CD4-positive, alpha-beta T cell treated with Interleukin-12 subunit alpha and Interleukin-12 subunit beta, for 1 hour (primary cell): ENCODE measurements around the gene CCL20.
A peak's percentile ranks its signal among the peaks of the same experiment; 100 is the strongest.

ENCODE experiments used
- DNase-seq: peaks from one replicate; pipeline ENCODE4 v3.0.0-alpha.2; 2020

Gene CCL20

GRCh38 chr2:227834916-227835650 lies 21.4 kb downstream of the CCL20 start:
- no peak for DNase-seq

DNA sequence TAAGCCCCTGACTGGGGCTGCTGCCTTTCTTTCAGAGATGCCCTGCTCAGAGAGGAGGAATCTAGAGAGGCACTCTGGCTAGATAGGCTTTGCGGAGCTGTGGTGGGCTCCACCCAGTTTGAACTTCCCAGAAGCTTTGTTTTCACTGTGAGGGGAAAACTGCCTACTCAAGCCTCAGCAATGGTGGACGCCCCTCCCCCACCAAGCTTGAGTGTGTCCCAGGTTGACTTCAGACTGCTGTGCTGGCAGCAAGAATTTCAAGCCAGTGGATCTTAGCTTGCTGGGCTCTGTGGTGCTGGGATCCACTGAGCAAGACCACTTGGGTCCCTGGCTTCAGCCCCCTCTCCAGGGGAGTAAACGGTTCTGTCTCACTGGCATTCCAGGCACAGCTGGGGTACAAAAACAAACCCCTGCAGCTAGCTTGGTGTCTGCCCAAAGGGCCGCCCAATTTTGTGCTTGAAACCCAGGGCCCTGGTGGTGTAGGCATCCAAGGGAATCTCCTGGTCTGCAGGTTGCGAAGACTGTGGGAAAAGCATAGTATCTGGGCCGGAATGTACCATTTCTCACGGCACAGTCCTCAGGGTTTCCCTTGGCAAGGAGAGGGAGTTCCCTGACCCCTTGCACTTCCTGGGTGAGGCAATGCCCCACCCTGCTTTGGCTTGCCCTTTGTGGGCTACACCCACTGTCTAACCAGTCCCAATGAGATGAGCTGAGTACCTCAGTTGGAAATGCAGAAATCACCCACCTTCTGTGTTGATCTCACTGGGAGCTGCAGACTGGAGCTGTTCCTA lies 25.9 kb downstream of the CCL20 start:
- peak; percentile 17 for DNase-seq

DNA sequence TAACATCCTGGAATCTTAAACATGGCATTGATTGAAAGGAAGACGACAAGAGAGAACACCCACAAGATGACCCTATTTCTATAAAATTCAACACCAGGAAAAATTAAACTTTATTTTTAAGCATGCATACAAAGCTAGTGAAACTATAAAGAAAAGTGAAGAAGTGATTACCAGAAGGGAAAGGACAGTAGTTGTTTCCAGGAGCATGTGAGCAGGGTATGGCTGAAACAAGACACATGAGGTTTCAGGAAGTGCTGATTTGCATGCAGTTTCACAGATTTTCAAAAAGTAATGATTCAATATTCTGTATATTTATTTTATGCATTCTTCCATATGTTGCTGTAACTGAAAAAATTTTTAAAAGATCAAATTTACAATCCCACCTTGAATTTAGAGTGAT lies 33.2 kb downstream of the CCL20 start:
- no peak for DNase-seq

- DNase-seq = no peak
Measured at GRCh38 chr2:227848146-227848545, 34.5 kb downstream of the CCL20 start.

GRCh38 chr2:227848586-227848985 lies 34.9 kb downstream of the CCL20 start:
- peak; percentile 60 for DNase-seq

DNA sequence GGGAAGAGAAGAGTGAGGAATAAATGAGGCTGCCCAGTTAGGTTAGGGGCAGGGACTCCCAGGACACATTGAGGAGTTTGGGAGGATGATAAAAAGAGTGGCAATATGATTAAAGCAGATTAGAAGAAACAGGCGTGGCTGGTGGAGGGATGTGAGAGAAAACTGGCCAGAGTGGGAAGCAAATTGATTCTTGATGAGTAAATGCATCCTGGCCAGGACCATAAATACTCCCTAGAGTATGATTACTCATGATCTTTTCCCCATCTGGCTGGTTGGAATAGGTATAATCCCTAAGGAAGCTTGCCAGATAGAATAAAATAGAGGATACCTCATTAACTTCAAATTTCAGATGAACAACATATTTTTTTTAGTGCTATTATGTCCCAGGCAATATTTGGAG lies 36.3 kb downstream of the CCL20 start:
- no peak for DNase-seq

DNA sequence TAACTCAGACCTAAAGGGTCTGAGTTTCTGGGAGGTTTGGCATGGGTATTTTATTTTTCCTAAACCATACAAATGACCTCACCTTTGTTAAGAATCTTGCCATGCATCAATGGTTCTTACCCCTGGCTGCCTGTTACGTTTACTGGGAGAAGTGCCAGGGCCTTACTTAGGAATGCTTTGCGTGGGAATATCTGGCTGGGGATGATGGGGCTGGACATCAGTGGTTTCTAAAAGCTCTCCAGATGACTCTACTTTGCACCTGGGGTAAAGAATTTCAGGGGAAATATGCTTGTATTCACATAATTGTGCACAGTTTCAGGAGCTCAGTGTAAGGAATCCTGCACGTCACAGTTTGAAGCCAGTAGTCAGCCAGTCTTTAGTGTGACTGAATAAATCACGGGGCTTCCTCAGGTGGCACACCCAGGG lies 39.6 kb downstream of the CCL20 start:
- no peak for DNase-seq

DNA sequence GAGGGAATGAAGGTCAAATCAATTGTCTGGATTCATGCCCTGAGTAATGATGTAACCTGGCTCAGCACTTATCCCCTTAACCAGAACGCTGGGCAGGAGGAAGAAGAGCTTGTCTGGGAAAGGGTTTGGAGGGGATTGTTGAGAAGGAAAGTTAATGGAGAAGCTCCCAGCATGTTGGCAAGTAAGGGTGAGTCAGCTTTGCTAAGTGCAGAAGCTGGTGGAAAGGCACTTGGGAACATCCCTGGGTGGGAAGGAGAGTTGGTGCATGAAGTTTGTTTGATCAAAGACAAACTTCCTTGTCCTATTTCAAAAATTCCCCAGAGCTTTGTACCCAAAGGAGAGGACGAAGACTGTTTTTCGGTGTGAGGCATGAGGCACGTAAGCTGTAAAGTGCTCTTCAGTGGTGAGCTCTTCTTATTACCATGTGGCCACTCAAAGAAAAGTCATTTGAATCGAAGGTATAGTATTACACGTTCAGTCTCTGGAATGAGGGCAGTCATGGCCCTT lies 40.2 kb downstream of the CCL20 start:
- DNase-seq = no peak

DNA sequence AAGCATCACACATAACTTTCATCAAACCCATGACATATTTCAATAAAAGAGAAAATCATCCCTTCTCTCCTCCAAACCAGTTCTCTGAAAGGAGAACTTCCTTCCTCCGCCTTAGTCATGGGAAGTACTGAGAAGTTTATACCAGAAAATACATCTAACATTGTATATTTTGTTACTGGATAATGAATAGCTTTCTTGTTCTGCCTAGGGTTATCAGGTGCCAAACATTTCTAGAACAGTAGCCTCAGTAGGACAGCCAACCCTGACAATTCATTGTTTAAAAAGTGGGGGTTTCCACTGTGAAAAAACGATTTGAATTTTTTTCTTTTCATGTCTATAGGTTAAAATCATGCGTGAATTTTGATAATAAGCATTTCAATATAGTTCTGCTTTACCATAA lies 41.8 kb downstream of the CCL20 start:
- no peak for DNase-seq

DNA sequence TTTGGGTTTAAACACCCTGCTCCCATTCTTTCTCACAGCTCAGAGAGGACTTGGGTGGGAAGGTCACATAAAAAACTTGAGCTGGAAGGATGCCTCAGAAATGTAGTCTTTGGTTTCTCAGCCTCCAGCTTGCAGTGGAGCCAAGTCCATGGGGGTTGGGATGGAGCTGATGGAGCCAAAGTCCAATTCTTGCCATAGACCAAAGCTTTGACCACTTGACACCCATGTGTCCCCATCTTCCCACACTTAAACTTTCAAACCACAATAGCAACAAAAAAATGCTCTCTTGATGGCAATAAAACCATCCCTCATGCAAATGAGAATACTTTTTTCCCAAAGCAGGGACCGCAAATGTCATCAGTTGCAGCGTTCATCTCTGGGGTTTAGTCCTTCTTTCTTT lies 43.1 kb downstream of the CCL20 start:
- DNase-seq = no peak

DNA sequence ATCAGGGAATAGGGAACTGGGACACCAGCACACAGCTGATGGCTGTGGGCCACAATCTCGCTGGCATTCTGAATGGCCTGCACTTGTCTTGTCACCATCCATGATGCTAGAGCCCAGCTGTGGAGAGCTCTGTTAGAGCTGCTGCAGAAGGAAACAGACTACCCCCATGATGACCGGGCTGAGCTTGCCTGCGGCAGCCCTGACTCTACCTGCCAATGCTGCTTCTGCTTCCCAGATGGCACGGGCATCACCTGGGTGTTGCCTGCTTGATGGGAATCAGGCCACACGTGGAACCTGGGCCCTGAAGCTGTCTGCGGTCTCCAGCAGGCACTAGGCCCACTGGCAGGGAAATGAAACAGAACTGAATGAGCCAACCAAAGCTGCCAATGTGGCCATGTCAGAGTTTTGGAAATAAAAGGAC lies 46.6 kb downstream of the CCL20 start:
- DNase-seq = no peak

GRCh38 chr2:227861011-227861410 lies 47.4 kb downstream of the CCL20 start:
- DNase-seq = no peak

- DNase-seq = peak; percentile 58
Measured at GRCh38 chr2:227862227-227862740, 48.6 kb downstream of the CCL20 start.

DNA sequence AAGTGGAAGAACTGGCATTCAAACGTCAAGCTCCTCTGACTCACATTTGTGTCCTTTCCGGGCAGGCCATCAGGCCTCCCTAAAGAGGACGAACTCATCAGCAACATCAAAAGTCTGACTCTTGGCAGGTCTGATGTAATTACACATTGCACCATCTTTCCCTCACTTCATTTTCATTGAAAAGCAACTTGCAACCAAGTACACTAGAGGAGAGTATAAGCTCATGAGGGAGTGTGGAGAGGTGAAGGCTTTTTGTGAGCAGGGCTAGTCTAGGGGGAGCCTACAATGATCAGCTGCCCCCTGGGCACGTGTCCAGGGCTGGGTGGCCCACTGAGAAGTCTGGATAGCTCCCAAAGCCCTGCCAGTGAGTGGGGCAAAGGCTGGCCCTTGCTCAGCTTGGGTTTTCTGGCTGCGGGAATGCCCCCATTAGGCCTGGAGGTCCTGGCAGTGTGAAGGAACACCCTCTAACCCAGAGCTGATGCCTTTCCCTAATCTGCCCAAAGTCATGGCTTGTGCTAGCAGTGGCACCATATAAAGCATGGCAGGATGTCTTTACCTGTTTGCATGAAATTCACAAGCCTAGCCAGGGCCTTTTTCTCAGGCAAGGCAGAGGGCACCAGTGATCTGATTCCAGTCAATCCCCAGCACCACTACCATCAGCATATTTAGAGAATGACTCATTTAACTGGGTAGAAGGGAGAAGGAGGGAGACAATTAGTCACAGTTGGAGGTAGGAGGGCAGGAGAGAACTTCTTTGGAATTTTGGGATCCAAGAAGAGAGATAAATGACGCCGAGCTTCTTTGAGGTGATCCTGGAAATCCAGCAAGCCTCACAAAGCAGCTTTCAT lies 49.3 kb downstream of the CCL20 start:
- no peak for DNase-seq

DNA sequence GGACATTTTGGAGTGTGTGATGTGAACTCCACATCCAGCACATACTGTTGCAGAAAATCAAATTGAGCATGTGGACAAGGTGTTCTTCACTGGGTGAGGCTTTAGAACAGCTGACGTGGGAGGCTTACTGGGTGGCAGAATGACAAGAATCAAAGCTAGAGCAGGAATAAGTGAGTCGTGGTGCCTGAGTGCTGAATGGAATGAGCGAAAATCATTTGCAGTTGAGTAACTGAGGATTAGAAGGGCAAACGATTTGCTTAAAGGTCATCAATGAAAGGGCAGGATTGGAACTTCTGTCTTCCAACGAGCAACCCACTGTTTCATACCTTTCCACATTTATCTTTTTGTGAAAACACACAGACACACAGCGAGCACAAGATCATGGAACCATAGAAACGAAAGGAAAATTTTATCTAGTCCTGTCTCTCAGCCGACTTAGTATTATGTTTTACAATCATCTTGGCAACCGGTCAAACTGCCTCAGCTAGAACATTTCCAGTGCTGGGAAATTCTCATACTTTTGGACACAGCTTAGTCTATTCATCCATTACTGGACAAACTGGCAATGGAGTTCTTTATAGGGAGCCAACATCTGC lies 50.6 kb downstream of the CCL20 start:
- no peak for DNase-seq

DNA sequence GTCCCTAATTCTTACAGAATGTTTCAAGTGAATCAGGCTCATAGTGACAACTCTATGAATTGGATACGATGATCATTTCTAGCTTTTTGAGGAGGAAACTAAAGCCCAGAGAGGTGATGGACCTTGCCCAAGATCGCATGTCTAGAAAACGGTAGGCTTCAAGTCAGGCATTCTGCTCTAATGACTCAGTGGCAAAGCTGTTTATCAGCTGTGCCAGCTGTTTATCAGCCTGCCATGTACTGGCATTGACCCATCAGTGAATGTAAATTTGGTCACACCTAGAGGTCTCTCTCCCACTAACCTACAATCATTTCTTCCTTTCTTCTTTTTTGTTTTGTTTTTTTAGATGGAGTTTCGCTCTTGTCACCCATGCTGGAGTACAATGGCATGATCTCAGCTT lies 51.6 kb downstream of the CCL20 start:
- no peak for DNase-seq
